GM19463 (cell line): ENCODE measurements around the gene SNX5.

Experiments
- ATAC-seq: cut with Tn5 transposase; IDR thresholded peaks from one replicate; pipeline ENCODE4 v1.9.1; 2021; ENCODE audit warnings: mild to moderate bottlenecking, moderate library complexity; ENCODE audit not compliant: unreplicated experiment

Gene SNX5

DNA sequence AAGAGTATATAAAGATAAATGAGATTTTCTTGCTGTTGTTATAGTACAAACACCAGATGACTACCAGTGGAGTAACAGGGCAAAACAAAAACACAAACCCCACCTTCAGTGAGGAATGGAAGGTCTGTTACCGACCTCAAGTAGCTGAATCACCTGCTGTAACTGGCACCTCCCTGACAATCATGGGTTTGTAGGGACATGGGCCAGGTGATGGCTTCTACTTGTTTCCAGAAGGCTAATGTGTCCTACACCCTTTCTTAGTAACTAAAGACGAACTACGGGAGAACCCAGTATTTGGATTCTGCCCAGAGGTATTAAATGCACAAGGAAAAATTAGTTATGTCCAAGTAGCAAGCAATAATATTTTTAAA lies 26.8 kb downstream of the SNX5 start:
- ATAC-seq: no peak

DNA sequence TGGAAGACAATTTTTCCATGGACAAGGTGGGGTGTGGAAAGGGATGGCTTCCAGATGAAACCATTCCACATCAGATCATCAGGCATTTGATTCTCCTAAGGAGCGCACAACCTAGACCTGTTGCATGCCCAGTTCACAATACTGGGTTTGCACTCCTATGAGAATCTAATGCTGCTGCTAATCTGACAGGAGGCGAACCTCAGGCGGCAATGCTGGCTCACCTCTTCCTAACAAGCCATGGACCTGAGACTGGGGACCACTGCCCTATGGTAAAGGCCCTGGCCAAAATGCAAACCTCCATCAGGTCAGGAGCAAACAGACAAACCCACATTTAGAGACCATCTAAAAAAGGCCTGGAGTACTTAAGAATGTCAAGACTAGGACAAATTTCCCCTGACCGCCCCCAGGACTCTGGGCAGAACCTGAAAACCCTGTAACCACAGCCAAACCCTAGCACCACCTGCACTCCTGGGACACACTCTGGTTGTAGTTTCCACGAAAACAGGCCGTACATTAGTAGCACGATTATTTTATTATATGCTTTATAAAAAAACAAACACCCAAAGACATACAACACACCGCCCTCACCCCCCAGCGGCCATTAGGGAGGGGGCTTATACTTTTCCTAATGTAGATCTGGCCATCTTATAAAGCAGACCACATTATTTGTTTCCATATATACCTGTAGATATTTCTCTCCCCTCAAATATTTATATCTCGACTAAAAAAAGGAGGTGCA lies 27.3 kb downstream of the SNX5 start:
- no peak for ATAC-seq

GRCh38 chr20:17940224-17940971 lies 28.2 kb downstream of the SNX5 start:
- no peak for ATAC-seq

DNA sequence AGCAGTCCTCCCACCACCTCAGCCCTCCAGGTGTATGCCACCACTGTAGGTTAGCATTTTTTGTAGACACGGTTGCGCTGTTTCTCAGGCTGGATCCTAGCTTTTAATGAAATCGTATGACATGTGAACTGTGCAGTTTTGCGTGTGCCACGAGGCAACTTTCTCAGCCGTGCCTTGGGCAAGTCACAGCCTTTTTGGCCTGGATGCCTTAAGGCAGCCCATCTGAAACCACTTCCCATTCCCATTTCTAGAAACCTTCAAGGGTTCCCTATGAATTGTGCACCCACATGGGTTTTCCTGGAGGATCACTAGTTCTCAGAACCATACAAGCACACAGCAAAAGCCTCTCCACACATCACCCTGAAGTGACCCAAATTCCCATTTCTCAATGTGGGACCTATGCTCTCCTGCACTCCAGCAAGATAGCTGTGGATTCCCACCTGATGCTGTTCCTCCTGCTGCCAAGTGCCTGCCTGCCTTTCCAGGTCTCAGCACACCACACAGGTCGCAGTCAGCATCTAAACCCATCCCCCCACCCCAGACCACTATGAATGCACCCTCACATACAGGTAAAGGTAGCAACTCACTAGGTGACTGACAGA lies 28.9 kb downstream of the SNX5 start:
- no peak for ATAC-seq

DNA sequence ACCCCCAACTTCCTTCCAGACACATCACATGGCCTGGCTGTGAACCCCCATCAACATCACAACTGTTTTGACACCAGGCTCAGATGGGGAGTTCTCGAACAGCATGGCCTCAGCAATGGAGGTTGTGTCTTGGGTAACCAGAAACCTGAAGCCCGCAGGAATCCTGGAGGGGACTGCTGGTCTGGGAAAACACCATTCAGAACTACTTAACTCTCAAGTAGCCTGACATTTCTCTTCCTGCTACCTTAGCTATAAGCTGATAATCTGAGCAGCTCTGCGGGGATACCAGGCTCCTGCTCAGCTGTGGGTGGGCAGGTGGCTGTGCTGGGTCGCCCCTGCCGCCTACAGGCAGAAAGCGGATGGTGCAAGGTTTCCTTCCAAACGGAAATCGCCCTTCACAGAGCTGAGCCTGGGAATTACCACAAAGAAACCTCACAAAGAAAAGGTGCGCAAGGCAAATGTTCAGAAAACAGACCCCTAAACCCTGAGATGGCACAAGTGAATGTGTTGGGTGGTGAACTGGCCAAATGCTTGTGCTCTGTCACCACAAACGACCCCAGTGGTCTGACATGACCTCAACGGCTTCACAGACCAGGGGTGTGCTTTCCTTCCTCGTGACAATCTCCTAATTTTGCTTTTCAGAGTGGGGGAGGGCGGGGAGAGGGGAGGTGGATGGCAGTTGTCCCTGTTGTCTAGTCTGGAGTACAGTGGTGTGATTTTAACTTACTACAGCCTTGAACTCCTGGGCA lies 29.5 kb downstream of the SNX5 start:
- peak; percentile 77 for ATAC-seq

DNA sequence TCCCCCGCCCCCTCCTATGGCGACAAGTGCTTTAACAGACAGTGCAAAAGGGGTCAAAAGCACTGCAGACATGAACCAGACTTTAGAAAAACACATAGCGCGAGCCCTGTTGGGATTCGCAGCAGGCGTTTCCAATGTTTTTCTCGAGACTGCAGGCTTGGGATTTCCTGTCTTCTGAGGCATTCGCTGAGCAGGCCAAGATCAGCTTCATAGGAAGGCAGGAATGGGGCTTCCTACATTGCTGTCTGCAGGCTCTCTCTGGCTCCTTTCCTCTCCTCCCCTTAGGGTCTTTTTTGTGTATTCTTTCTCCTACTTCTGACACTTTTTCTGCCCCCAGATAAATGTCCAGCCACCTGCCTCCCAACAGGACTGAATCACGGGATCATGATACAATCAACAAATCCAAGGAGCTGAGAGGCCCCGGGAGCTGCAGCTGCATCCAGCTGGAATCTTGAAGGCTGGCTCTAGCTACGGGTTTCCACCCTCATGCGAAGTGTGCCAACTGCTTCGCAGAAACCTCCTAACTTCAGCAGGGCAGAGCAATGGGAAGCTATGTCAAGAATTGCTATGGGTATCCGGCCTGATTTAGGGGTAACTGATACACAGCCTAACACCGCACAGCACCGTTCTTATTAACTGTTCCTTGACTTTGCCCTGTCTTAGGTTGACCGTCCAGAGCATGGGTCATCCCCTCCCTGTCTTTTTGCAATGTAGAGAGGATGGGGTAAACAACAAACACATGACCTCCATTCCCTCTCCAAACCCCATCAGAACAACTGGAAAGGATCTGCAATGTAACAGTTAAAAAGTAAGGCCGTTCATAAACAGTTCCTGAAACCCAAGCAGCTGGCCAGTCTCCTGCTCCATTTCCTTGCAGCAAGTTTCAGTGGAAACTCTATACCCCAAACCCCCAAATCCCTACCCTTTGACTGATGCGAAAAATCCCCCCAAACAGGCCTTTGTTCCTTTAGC lies 31.5 kb downstream of the SNX5 start:
- ATAC-seq: no peak

DNA sequence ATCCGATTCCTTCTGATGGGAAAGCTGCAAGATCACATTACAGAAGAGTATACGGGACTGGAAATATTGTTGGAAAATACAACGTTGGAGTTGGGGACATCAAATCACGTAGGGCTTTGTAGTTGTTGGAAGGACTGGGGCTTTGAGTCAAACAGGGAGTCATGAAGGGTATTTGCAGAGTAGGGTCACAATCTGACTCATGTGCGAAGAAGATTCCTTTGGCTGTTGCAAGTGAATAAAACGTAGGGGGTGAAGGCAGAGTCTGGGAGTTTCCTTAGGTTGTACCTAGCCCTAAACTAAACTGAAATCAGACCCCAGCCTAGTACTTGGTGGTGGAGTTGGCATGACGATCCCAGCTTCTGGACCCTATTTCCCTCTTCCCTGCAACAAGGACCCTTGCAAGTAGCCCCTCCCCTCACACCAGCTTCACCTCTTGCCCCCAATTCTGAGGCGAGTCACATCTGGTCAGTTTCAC lies 32.3 kb downstream of the SNX5 start:
- ATAC-seq: no peak

GRCh38 chr20:17935761-17936160 lies 32.8 kb downstream of the SNX5 start:
- ATAC-seq: no peak

DNA sequence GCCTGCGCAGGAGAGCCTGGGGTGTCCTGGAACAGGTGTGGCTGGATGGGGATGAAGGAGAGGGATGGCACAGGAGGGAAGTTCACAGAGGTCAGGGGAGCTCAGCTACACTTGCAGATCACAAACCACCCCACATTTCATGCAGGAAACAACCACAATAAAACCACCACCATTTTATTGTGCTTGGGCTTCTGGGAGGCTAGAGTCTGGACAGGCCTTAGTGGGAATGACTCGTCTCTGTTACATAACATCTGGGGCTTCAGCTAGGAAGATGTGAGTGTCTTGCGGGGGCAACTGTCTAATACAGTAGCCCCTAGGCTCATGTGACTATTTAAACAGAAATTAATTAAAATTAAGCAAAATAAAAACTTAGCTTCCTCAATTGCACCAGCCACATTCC lies 33.4 kb downstream of the SNX5 start:
- no peak for ATAC-seq

- no peak for ATAC-seq
Observed at GRCh38 chr20:17934141-17934862, 34.3 kb downstream of the SNX5 start.

DNA sequence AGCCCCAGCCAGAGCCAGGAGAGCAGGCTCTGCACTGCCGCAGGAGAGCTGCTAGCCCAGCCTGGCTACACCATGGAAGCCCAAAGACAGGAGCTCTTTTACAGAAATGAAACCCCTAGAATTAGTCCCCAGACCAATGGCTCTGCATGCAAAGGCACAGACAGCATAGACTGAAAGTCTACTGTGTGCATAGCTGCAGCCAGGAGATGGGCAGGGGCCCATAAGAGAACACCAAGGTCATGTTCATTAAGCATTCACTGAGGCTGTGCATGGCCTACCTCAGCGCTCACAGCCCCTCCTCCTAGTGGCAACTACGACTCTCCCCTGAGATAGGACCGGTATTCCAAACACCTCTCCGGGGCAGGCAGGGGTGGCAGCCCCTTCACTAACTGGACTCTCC lies 34.9 kb downstream of the SNX5 start:
- no peak for ATAC-seq

DNA sequence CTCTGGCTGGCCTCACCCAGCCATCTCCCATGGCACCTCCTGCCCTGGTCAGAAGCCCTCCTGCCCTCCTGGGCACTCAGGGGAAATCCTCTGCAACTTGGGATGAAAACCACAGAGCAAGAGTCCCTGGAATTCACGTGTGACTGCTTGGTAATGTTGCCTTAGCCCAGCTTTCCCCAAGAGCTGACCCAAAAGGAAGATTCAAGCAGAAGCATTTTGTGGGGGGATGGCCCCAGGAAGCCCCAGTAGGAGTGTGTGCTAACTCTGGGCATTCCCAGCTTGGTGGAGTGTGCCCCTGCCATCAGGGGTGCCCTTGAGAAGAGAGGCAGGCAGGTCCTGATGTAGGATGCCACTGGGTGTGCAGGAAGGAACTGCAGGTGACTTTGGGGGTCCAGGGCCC lies 35.5 kb downstream of the SNX5 start:
- no peak for ATAC-seq

DNA sequence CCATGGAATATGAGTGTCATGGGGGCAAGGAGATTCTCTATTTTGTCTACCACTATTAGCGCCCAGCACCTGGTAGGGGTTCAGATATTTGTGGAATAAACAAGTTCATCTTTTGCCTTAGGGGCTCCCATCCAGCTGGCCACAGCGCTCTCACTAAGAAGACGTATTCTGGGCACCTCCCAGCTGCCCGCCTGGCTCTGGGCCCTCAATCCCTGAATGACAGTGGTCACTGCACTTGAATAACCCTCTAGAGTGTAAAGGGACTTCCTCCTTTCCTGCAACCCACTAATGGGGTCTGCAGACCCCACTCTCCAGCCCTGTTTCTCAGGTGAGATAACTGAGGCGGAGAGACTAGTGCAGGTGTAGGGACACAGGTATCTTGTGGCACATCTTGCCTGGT lies 36.2 kb downstream of the SNX5 start:
- no peak for ATAC-seq

GRCh38 chr20:17931513-17931912 lies 37.1 kb downstream of the SNX5 start:
- no peak for ATAC-seq

DNA sequence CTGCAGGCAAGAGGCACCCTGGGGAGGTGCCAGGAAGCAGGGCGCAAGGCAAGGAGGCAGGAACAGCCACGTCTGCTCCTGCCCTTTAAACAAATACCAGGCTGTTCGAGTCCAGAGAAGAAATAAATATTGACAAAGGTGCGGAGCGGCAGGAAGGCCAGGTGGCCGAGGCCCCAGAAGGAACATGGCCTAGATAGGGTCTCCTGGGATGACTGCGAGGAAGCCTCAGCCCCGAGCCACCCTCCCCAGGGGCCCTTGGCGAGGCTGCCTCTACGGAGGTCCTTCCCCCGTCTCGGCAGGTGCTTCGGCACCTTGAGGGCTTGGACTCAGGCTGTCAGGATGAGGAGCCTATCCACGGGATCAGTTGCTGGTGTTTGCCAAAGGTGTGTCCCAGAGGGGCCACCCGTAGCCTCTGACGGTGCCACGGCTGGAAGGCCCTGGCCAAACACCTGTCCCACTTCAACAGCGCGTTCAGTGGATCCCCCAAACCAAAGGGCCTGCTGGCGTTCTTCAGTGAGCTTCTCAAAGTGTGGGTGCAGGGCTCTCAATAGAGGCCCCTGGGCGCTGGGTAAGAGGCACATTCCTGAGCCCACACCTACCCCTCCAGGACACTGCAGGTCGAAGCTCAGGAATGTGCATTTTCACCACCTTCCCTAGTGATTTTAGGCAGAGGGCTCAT lies 39.8 kb downstream of the SNX5 start:
- ATAC-seq: no peak

GRCh38 chr20:17928211-17928611 lies 40.4 kb downstream of the SNX5 start:
- ATAC-seq: no peak

GRCh38 chr20:17925940-17926300 lies 42.7 kb downstream of the SNX5 start:
- no peak for ATAC-seq

DNA sequence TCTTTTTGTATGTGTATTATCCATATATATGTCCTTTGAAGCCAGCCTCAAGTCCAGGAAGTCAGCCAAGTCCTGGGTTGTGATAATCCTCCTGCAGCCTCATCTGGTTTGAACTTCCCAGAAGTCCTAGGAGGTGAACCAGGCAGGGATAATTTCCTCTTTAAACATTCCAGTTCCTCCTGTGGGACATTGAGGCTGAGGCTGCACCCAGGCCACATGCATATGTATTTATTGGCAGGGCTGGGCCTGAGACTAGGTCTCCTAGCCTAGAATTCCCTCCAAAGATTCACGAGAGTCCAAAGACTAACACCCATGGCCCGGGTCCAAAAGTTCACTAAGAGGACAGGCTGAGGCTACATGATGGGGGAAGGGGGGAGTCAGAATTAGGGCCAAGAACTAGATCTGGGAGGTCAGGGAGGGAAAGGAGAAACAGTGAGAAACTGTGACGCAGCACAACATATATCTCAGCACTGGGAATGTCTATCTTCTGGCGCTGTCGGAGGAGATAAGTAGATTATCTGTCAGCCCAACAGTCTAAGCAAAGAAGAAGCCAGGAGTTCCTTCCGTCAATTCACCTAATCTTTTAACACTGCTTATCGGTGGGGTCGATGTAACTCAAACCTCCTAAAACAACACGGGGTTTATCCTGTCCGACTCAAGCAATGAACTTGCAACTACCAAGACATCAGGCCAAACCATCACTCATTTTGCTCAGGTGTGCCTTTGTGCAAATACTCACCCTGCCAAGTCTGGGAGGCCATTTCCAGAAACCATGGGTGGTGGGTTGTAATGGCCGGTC lies 43.3 kb downstream of the SNX5 start:
- no peak for ATAC-seq
